Hepatic stellate cell (primary cell): ENCODE measurements around the gene JAKMIP3.

Source experiments
- DNase-seq: peaks from one replicate; pipeline ENCODE4 v3.0.0; 2011; ENCODE audit warnings: low spot score

The JAKMIP3 gene

GRCh38 chr10:132043861-132044695, 21.7 kb upstream of the JAKMIP3 start:
- no peak for DNase-seq

GRCh38 chr10:132044803-132045202, 20.9 kb upstream of the JAKMIP3 start:
- no peak for DNase-seq

GRCh38 chr10:132045324-132045723, 20.4 kb upstream of the JAKMIP3 start:
- DNase-seq: no peak

GRCh38 chr10:132047575-132048293, 18.0 kb upstream of the JAKMIP3 start:
- no peak for DNase-seq

- DNase-seq: no peak
Observed at GRCh38 chr10:132048294-132048667, 17.5 kb upstream of the JAKMIP3 start.

- DNase-seq: no peak
Observed at GRCh38 chr10:132050191-132050590, 15.6 kb upstream of the JAKMIP3 start.

- DNase-seq: no peak
Observed at GRCh38 chr10:132052124-132052523, 13.6 kb upstream of the JAKMIP3 start.

GRCh38 chr10:132054564-132054963, 11.2 kb upstream of the JAKMIP3 start:
- DNase-seq: no peak

GRCh38 chr10:132055616-132056015, 10.1 kb upstream of the JAKMIP3 start:
- no peak for DNase-seq

- no peak for DNase-seq
Observed at GRCh38 chr10:132056663-132057062, 9.1 kb upstream of the JAKMIP3 start.

- no peak for DNase-seq
Observed at GRCh38 chr10:132057191-132057681, 8.5 kb upstream of the JAKMIP3 start.

- no peak for DNase-seq
Observed at GRCh38 chr10:132058111-132058745, 7.5 kb upstream of the JAKMIP3 start.

- DNase-seq: no peak
Observed at GRCh38 chr10:132058793-132059759, 6.7 kb upstream of the JAKMIP3 start.

GRCh38 chr10:132059760-132060508, 5.8 kb upstream of the JAKMIP3 start:
- DNase-seq: no peak

- no peak for DNase-seq
Observed at GRCh38 chr10:132061030-132061429, 4.7 kb upstream of the JAKMIP3 start.

GRCh38 chr10:132061465-132061864, 4.3 kb upstream of the JAKMIP3 start:
- no peak for DNase-seq

- DNase-seq: no peak
Observed at GRCh38 chr10:132062116-132062515, 3.6 kb upstream of the JAKMIP3 start.

- DNase-seq: no peak
Observed at GRCh38 chr10:132062641-132063390, 2.9 kb upstream of the JAKMIP3 start.

GRCh38 chr10:132063432-132063831, 2.3 kb upstream of the JAKMIP3 start:
- no peak for DNase-seq
